ENCODE measurements around the gene GNAT2.

GRCh38 chr1:109634771-109635750 is 15.6 kb upstream of the GNAT2 start:
- TF ChIP-seq E2F4 (IDR thresholded peaks at IDR 0.05; ENCODE audit: low read depth, low read length) (no peak), ZSCAN29 (IDR thresholded peaks at IDR 0.05) (no peak), KLF5 (IDR thresholded peaks at IDR 0.05; ENCODE audit: partially characterized antibody) (no peak)

All from GM12878 (cell line).